Endothelial cell (in vitro differentiated cells): Measurements from ENCODE around the gene SPRY1. TPM values are rescaled to one million over a fixed set of nuclear protein-coding genes. Genes with fewer than 3 reads are reported as not detected.

Source experiments
- DNase-seq: peaks from one replicate; pipeline ENCODE4 v3.0.0; 2021; ENCODE audit warnings: low spot score
- H3K27ac Mint-ChIP-seq: one replicate; pipeline ENCODE4 v1.8.0; 2021; ENCODE audit warnings: mixed read lengths, inconsistent platforms; ENCODE audit not compliant: unreplicated experiment
- H3K27me3 Mint-ChIP-seq: one replicate; pipeline ENCODE4 v1.8.0; 2021; ENCODE audit warnings: mild to moderate bottlenecking, moderate library complexity, mixed read lengths, inconsistent platforms; ENCODE audit not compliant: unreplicated experiment
- H3K36me3 Mint-ChIP-seq: one replicate; pipeline ENCODE4 v1.8.0; 2021; ENCODE audit warnings: mild to moderate bottlenecking, low read depth, mixed read lengths, inconsistent platforms; ENCODE audit not compliant: unreplicated experiment
- H3K4me1 Mint-ChIP-seq: one replicate; pipeline ENCODE4 v1.8.0; 2021; ENCODE audit warnings: mild to moderate bottlenecking, mixed read lengths, inconsistent platforms; ENCODE audit not compliant: unreplicated experiment
- H3K4me3 Mint-ChIP-seq: one replicate; pipeline ENCODE4 v1.8.0; 2021; ENCODE audit warnings: mild to moderate bottlenecking, mixed read lengths, inconsistent platforms; ENCODE audit not compliant: unreplicated experiment
- H3K9me3 Mint-ChIP-seq: one replicate; pipeline ENCODE4 v1.8.0; 2021; ENCODE audit warnings: mixed read lengths, inconsistent platforms; ENCODE audit not compliant: unreplicated experiment
- CTCF ChIP-seq: fragments of 200-600 bp; sonication (generic); IDR thresholded peaks from one replicate; pipeline ENCODE4 v1.5.0; 2021; ENCODE audit warnings: antibody characterized with exemption; ENCODE audit not compliant: unreplicated experiment
- total RNA-seq: library from RNA; stranded (reverse); fragmentation: NEBNext Ultra II Directional; extraction: Animal tissue kit (Norgen Biotek cat#: 25700); gene quantifications from one replicate; pipeline ENCODE4 v1.2.1, GENCODE V29; 2021; ENCODE audit not compliant: unreplicated experiment

The SPRY1 gene
- total RNA-seq, 1 donor from 2014 or later = 58.3 TPM

- no peak overlapping the region for H3K4me3 Mint-ChIP-seq
- no peaks in the 10 kb centered on the region for H3K9me3 Mint-ChIP-seq
- H3K27me3 Mint-ChIP-seq = peaks cover 3% of the 10 kb centered on the region
- TF ChIP-seq CTCF = no peak
- no peak for DNase-seq
- H3K4me1 Mint-ChIP-seq = no peaks in the 10 kb centered on the region
- no peak overlapping the region for H3K27ac Mint-ChIP-seq
- no peaks in the 10 kb centered on the region for H3K36me3 Mint-ChIP-seq
Measured at GRCh38 chr4:123362103-123362502, 34.5 kb upstream of the SPRY1 start.

- Mint-ChIP-seq H3K36me3 (no peaks in the 10 kb centered on the region), H3K27me3 (no peaks in the 10 kb centered on the region), H3K4me1 (no peaks in the 10 kb centered on the region), H3K27ac (no peak overlapping the region), H3K9me3 (no peaks in the 10 kb centered on the region), H3K4me3 (no peak overlapping the region)
- no peak for TF ChIP-seq CTCF
- DNase-seq = no peak
Measured at GRCh38 chr4:123363729-123364128, 32.9 kb upstream of the SPRY1 start.

- no peaks in the 10 kb centered on the region for H3K36me3 Mint-ChIP-seq
- DNase-seq = no peak
- no peak for TF ChIP-seq CTCF
- H3K27me3 Mint-ChIP-seq = no peaks in the 10 kb centered on the region
- H3K9me3 Mint-ChIP-seq = no peaks in the 10 kb centered on the region
- H3K4me3 Mint-ChIP-seq = no peak overlapping the region
- no peaks in the 10 kb centered on the region for H3K4me1 Mint-ChIP-seq
- H3K27ac Mint-ChIP-seq = no peak overlapping the region
Measured at GRCh38 chr4:123364906-123365305, 31.7 kb upstream of the SPRY1 start.

GRCh38 chr4:123365412-123365811 is 31.2 kb upstream of the SPRY1 start:
- H3K36me3 Mint-ChIP-seq = no peaks in the 10 kb centered on the region
- H3K27ac Mint-ChIP-seq = no peak overlapping the region
- no peak for DNase-seq
- no peaks in the 10 kb centered on the region for H3K27me3 Mint-ChIP-seq
- no peak overlapping the region for H3K4me3 Mint-ChIP-seq
- no peak for TF ChIP-seq CTCF
- no peaks in the 10 kb centered on the region for H3K4me1 Mint-ChIP-seq
- H3K9me3 Mint-ChIP-seq = no peaks in the 10 kb centered on the region

- Mint-ChIP-seq H3K4me1 (no peaks in the 10 kb centered on the region), H3K27ac (no peak overlapping the region), H3K27me3 (no peaks in the 10 kb centered on the region), H3K9me3 (no peaks in the 10 kb centered on the region), H3K4me3 (no peak overlapping the region), H3K36me3 (no peaks in the 10 kb centered on the region)
- no peak for TF ChIP-seq CTCF
- DNase-seq = no peak
Measured at GRCh38 chr4:123366144-123366748, 30.3 kb upstream of the SPRY1 start.
